HepG2 (cell line): ENCODE results near the gene MLX. TPM values are rescaled to one million over a fixed set of nuclear protein-coding genes. Genes with fewer than 3 reads are reported as not detected.

Experiments
- HCFC1 ChIP-seq: fragments of 150-350 bp; IDR thresholded peaks from 2 replicates; pipeline ENCODE4 v1.6.1; 2014; ENCODE audit warnings: low read depth, low read length
- MATR3 ChIP-seq: sonication (generic); formaldehyde crosslinking; IDR thresholded peaks from 2 replicates; pipeline ENCODE4 v1.4.0; 2020; ENCODE audit warnings: missing genetic modification reagents
- MLLT10 ChIP-seq: sonication (generic); formaldehyde crosslinking; IDR thresholded peaks from 2 replicates; pipeline ENCODE4 v1.4.0; 2020; ENCODE audit warnings: missing genetic modification reagents
- MTA1 ChIP-seq: sonication (generic); formaldehyde crosslinking; IDR thresholded peaks from 2 replicates; pipeline ENCODE4 v1.4.0; 2020; ENCODE audit warnings: missing genetic modification reagents, mild to moderate bottlenecking, borderline replicate concordance
- POGZ ChIP-seq: sonication (generic); formaldehyde crosslinking; IDR thresholded peaks from 2 replicates; pipeline ENCODE4 v1.4.0; 2020; ENCODE audit warnings: mild to moderate bottlenecking, missing genetic modification reagents
- RBFOX2 ChIP-seq: fragments of 200-400 bp; formaldehyde crosslinking; IDR thresholded peaks from 2 replicates; pipeline ENCODE4 v1.6.1; 2017; ENCODE audit warnings: low read depth, mild to moderate bottlenecking, low read length
- SIX4 ChIP-seq: sonication (generic); formaldehyde crosslinking; IDR thresholded peaks from 2 replicates; pipeline ENCODE4 v1.4.0; 2020; ENCODE audit warnings: missing genetic modification reagents
- TOPORS ChIP-seq: sonication (generic); formaldehyde crosslinking; IDR thresholded peaks from 2 replicates; pipeline ENCODE4 v1.8.0; 2023; ENCODE audit warnings: mild to moderate bottlenecking, missing genetic modification reagents
- ZMYM4 ChIP-seq: sonication (generic); formaldehyde crosslinking; IDR thresholded peaks from 2 replicates; pipeline ENCODE4 v1.8.1; 2023; ENCODE audit warnings: mild to moderate bottlenecking, missing genetic modification reagents
- ZNF101 ChIP-seq: sonication (generic); formaldehyde crosslinking; IDR thresholded peaks from 2 replicates; pipeline ENCODE4 v1.4.0; 2020; ENCODE audit warnings: mild to moderate bottlenecking, low read depth, missing genetic modification reagents, borderline replicate concordance
- ZNF510 ChIP-seq: sonication (generic); formaldehyde crosslinking; IDR thresholded peaks from 2 replicates; pipeline ENCODE4 v1.4.0; 2020; ENCODE audit warnings: low read depth, mild to moderate bottlenecking, missing genetic modification reagents
- ZSCAN9 ChIP-seq: IDR thresholded peaks from 2 replicates; pipeline ENCODE4 v1.6.1; 2016; ENCODE audit warnings: borderline replicate concordance
- polyA plus RNA-seq, 8 experiments: library from polyadenylated mRNA; depleted of rRNA in 3 of 8; stranded (reverse) in 7 of 8; unstranded in 1 of 8; fragments of >200 nt; fragmentation: Illumina TruSeq in 4 of 8; extraction: Trizol in 4 of 8; gene quantifications; 2 replicates each; pipeline versions ENCODE4 v1.2.1 to v1.2.3, GENCODE V29; 2011 to 2016; ENCODE audit warnings: low read depth in 4 of 8, missing spikeins in 1 of 8, mixed read lengths in 1 of 8; ENCODE audit not compliant: insufficient read depth in 1 of 8
- total RNA-seq, 5 experiments: library from RNA; depleted of rRNA; stranded (reverse); fragments of >200 nt; fragmentation: Illumina TruSeq; extraction: Trizol; gene quantifications; 2 replicates each; pipeline ENCODE4 v1.2.3, GENCODE V29; 2016; ENCODE audit warnings: low read depth in 1 of 5
- TF ChIP-seq, protein P1 (sequence below): sonication (generic); formaldehyde crosslinking; IDR thresholded peaks from 2 replicates; pipeline ENCODE4 v1.5.1; 2020; ENCODE audit warnings: mild to moderate bottlenecking, missing genetic modification reagents
- TF ChIP-seq, protein P2 (sequence below): IDR thresholded peaks from 2 replicates; pipeline ENCODE4 v1.4.0; 2020; ENCODE audit warnings: mild to moderate bottlenecking, missing genetic modification reagents
- TF ChIP-seq, protein P3 (sequence below): sonication (generic); formaldehyde crosslinking; IDR thresholded peaks from 2 replicates; pipeline ENCODE4 v1.5.0; 2020; ENCODE audit warnings: missing genetic modification reagents
- TF ChIP-seq, protein P4 (sequence below): sonication (generic); formaldehyde crosslinking; IDR thresholded peaks from 2 replicates; pipeline ENCODE4 v1.5.0; 2020; ENCODE audit warnings: missing genetic modification reagents
- TF ChIP-seq, protein P5 (sequence below): sonication (generic); formaldehyde crosslinking; IDR thresholded peaks from 2 replicates; pipeline ENCODE4 v1.4.0; 2020; ENCODE audit warnings: mild to moderate bottlenecking, low read depth, missing genetic modification reagents

Gene MLX
- total and polyA plus RNA-seq, 2 of the 13 experiments (the other 11 are each of a cell fraction or from before 2014, with no cell fraction given), result 38.9 to 74.4 TPM

DNA sequence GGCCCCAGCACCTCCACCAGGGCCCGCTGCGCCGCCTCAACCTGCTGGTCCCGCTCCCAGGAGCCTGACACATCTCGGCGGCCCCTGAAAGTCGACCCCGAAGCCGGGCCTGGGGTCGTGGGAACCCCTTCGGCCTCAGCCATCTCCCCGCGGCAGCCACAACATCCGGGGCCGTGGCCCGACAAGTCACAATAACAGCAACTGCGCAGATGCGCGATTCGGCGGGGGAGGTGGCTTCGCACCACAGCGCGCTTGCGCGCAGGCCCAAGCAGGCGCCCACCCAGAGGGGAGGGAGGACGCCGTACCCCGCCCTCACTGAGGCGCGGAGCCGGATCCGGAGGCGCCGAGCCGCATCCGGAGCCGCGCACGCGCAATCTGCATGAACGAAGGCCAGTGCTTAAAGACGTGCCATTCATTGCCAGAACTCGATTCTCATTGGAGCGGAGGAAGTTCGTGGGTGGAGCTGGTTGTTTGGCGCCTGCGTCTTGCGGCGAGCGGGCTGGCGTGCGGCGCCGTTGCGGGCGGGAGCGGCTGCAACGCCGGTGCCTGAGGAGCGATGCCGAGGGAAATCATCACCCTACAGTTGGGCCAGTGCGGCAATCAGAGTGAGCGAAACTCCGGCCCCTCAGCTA is 42.4 kb downstream of the MLX start, which contains the start of the genes RETREG3 and TUBG1 (continued):
- TF ChIP-seq, protein P1, sequence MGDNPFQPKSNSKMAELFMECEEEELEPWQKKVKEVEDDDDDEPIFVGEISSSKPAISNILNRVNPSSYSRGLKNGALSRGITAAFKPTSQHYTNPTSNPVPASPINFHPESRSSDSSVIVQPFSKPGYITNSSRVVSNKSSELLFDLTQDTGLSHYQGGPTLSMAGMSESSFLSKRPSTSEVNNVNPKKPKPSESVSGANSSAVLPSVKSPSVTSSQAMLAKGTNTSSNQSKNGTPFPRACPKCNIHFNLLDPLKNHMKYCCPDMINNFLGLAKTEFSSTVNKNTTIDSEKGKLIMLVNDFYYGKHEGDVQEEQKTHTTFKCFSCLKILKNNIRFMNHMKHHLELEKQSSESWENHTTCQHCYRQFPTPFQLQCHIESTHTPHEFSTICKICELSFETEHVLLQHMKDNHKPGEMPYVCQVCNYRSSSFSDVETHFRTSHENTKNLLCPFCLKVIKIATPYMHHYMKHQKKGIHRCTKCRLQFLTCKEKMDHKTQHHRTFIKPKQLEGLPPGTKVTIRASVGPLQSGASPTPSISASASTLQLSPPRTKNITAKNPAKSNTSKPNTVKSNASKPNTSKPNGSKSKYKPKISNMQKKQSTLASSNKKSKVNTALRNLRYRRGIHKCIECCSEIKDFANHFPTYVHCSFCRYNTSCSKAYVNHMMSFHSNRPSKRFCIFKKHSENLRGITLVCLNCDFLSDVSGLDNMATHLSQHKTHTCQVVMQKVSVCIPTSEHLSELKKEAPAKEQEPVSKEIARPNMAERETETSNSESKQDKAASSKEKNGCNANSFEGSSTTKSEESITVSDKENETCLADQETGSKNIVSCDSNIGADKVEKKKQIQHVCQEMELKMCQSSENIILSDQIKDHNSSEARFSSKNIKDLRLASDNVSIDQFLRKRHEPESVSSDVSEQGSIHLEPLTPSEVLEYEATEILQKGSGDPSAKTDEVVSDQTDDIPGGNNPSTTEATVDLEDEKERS (CRISPR knock-in tag), result peak; percentile 65; the same call in 1 of the 2 replicates
- TF ChIP-seq ZSCAN9 (peak; percentile 17; the same call in 1 of the 2 replicates), TOPORS (0 out of 2 replicates have a peak, but pooled peaks have one; percentile 56), HCFC1 (no peak), ZMYM4 (peak; percentile 71; the same call in 1 of the 2 replicates), RBFOX2 (peak; percentile 98), MLLT10 (CRISPR knock-in tag) (no peak), SIX4 (CRISPR knock-in tag) (peak; percentile 28; the same call in 1 of the 2 replicates), POGZ (CRISPR knock-in tag) (no peak), MATR3 (CRISPR knock-in tag) (no peak), ZNF510 (CRISPR knock-in tag) (0 out of 2 replicates have a peak, but pooled peaks have one; percentile 42), MTA1 (CRISPR knock-in tag) (no peak; the same call in 1 of the 2 replicates), ZNF101 (CRISPR knock-in tag) (no peak)
- TF ChIP-seq, protein P2, sequence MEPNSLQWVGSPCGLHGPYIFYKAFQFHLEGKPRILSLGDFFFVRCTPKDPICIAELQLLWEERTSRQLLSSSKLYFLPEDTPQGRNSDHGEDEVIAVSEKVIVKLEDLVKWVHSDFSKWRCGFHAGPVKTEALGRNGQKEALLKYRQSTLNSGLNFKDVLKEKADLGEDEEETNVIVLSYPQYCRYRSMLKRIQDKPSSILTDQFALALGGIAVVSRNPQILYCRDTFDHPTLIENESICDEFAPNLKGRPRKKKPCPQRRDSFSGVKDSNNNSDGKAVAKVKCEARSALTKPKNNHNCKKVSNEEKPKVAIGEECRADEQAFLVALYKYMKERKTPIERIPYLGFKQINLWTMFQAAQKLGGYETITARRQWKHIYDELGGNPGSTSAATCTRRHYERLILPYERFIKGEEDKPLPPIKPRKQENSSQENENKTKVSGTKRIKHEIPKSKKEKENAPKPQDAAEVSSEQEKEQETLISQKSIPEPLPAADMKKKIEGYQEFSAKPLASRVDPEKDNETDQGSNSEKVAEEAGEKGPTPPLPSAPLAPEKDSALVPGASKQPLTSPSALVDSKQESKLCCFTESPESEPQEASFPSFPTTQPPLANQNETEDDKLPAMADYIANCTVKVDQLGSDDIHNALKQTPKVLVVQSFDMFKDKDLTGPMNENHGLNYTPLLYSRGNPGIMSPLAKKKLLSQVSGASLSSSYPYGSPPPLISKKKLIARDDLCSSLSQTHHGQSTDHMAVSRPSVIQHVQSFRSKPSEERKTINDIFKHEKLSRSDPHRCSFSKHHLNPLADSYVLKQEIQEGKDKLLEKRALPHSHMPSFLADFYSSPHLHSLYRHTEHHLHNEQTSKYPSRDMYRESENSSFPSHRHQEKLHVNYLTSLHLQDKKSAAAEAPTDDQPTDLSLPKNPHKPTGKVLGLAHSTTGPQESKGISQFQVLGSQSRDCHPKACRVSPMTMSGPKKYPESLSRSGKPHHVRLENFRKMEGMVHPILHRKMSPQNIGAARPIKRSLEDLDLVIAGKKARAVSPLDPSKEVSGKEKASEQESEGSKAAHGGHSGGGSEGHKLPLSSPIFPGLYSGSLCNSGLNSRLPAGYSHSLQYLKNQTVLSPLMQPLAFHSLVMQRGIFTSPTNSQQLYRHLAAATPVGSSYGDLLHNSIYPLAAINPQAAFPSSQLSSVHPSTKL, result peak; percentile 37; the same call in 1 of the 2 replicates
- TF ChIP-seq, protein P3, sequence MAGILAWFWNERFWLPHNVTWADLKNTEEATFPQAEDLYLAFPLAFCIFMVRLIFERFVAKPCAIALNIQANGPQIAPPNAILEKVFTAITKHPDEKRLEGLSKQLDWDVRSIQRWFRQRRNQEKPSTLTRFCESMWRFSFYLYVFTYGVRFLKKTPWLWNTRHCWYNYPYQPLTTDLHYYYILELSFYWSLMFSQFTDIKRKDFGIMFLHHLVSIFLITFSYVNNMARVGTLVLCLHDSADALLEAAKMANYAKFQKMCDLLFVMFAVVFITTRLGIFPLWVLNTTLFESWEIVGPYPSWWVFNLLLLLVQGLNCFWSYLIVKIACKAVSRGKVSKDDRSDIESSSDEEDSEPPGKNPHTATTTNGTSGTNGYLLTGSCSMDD (CRISPR knock-in tag), result no peak
- TF ChIP-seq, protein P4, sequence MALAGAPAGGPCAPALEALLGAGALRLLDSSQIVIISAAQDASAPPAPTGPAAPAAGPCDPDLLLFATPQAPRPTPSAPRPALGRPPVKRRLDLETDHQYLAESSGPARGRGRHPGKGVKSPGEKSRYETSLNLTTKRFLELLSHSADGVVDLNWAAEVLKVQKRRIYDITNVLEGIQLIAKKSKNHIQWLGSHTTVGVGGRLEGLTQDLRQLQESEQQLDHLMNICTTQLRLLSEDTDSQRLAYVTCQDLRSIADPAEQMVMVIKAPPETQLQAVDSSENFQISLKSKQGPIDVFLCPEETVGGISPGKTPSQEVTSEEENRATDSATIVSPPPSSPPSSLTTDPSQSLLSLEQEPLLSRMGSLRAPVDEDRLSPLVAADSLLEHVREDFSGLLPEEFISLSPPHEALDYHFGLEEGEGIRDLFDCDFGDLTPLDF (CRISPR knock-in tag), result peak; percentile 94
- TF ChIP-seq, protein P5, sequence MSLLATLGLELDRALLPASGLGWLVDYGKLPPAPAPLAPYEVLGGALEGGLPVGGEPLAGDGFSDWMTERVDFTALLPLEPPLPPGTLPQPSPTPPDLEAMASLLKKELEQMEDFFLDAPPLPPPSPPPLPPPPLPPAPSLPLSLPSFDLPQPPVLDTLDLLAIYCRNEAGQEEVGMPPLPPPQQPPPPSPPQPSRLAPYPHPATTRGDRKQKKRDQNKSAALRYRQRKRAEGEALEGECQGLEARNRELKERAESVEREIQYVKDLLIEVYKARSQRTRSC, result no peak
